HFFc6 (cell line): ENCODE data around the gene CYB561D1. TPM values are rescaled to one million over a fixed set of nuclear protein-coding genes. Genes with fewer than 3 reads are reported as not detected.

Experiments used
- DNase-seq: peaks from one replicate; pipeline ENCODE4 v3.0.0-alpha.2; 2018
- H3K27ac Mint-ChIP-seq: 2 replicates; pipeline ENCODE4 v1.8.0; 2020; ENCODE audit warnings: mild to moderate bottlenecking, mixed read lengths
- H3K27me3 Mint-ChIP-seq: 2 replicates; pipeline ENCODE4 v1.8.0; 2021; ENCODE audit warnings: mild to moderate bottlenecking, moderate library complexity, mixed read lengths; ENCODE audit not compliant: insufficient read depth
- H3K36me3 Mint-ChIP-seq: 2 replicates; pipeline ENCODE4 v1.8.0; 2021; ENCODE audit warnings: low read depth, mixed read lengths
- H3K4me1 Mint-ChIP-seq: 2 replicates; pipeline ENCODE4 v1.8.0; 2020; ENCODE audit warnings: low read depth, mixed read lengths
- H3K4me3 Mint-ChIP-seq: 2 replicates; pipeline ENCODE4 v1.8.0; 2020; ENCODE audit warnings: mild to moderate bottlenecking, moderate library complexity, mixed read lengths
- H3K9me3 Mint-ChIP-seq: 2 replicates; pipeline ENCODE4 v1.8.0; 2020; ENCODE audit warnings: mild to moderate bottlenecking, mixed read lengths
- CTCF ChIP-seq: fragments of 200-600 bp; sonication (generic); IDR thresholded peaks from 2 replicates; pipeline ENCODE4 v1.5.0; 2021; ENCODE audit warnings: antibody characterized with exemption, mild to moderate bottlenecking
- total RNA-seq, 6 experiments: library from RNA; stranded (reverse); fragmentation: NEBNext Ultra II Directional; extraction: Animal tissue kit (Norgen Biotek cat#: 25700); gene quantifications; 2 replicates in 1 of 6; 3 replicates in 5 of 6; pipeline ENCODE4 v1.2.3, GENCODE V29; 2021

Gene CYB561D1
- total RNA-seq, 6 experiments from 2014 or later, result 7.2 to 10.3 (median 8.1) TPM

- no peak overlapping the region for H3K4me3 Mint-ChIP-seq
- no peak for DNase-seq
Measured at GRCh38 chr1:109527846-109528695, 34.2 kb downstream of the CYB561D1 start.

GRCh38 chr1:109528712-109529111, 34.8 kb downstream of the CYB561D1 start:
- Mint-ChIP-seq H3K9me3 (no peaks in the 10 kb centered on the region), H3K27me3 (peaks cover 2% of the 10 kb centered on the region), H3K4me1 (peaks cover 30% of the 10 kb centered on the region)

More at GRCh38 chr1:109527846-109528695, 34.2 kb downstream of the CYB561D1 start:
- H3K27me3 Mint-ChIP-seq, result peaks cover 2% of the 10 kb centered on the region
- peaks cover 29% of the 10 kb centered on the region for H3K4me1 Mint-ChIP-seq
- no peak overlapping the region for H3K27ac Mint-ChIP-seq
- no peaks in the 10 kb centered on the region for H3K36me3 Mint-ChIP-seq
- H3K9me3 Mint-ChIP-seq, result no peaks in the 10 kb centered on the region
- TF ChIP-seq CTCF, result no peak

GRCh38 chr1:109529881-109530456, 36.1 kb downstream of the CYB561D1 start:
- Mint-ChIP-seq H3K27ac (no peak overlapping the region), H3K4me1 (peaks cover 30% of the 10 kb centered on the region), H3K27me3 (peaks cover 2% of the 10 kb centered on the region), H3K4me3 (no peak overlapping the region), H3K36me3 (no peaks in the 10 kb centered on the region), H3K9me3 (no peaks in the 10 kb centered on the region)
- no peak for TF ChIP-seq CTCF
- no peak for DNase-seq

More at GRCh38 chr1:109528712-109529111, 34.8 kb downstream of the CYB561D1 start:
- H3K4me3 Mint-ChIP-seq, result no peak overlapping the region
- no peaks in the 10 kb centered on the region for H3K36me3 Mint-ChIP-seq
- TF ChIP-seq CTCF, result no peak
- DNase-seq, result no peak
- H3K27ac Mint-ChIP-seq, result no peak overlapping the region

GRCh38 chr1:109530457-109531087, 36.7 kb downstream of the CYB561D1 start:
- no peaks in the 10 kb centered on the region for H3K36me3 Mint-ChIP-seq
- no peak overlapping the region for H3K4me3 Mint-ChIP-seq
- H3K27ac Mint-ChIP-seq, result no peak overlapping the region
- H3K4me1 Mint-ChIP-seq, result peaks cover 30% of the 10 kb centered on the region
- H3K9me3 Mint-ChIP-seq, result no peaks in the 10 kb centered on the region
- TF ChIP-seq CTCF, result no peak
- DNase-seq, result no peak
- peaks cover 2% of the 10 kb centered on the region for H3K27me3 Mint-ChIP-seq

- Mint-ChIP-seq H3K27ac (no peak overlapping the region), H3K4me1 (peaks cover 30% of the 10 kb centered on the region), H3K36me3 (no peaks in the 10 kb centered on the region), H3K9me3 (no peaks in the 10 kb centered on the region), H3K27me3 (peaks cover under 1% of the 10 kb centered on the region), H3K4me3 (no peak overlapping the region)
- no peak for TF ChIP-seq CTCF
- no peak for DNase-seq
Measured at GRCh38 chr1:109531380-109531779, 37.5 kb downstream of the CYB561D1 start.
